Upper lobe of left lung (tissue), 4 donors: Measurements from ENCODE around the gene CLDN2.

Experiments
- CTCF ChIP-seq, 6 experiments: fragments of 450-650 bp in 4 of 6; fragments of 200-600 bp in 2 of 6; sonication (generic) in 2 of 6; IDR thresholded peaks; one replicate each; pipeline ENCODE4 v1.5.1; 2016 to 2019; ENCODE audit warnings: antibody characterized with exemption in 6 of 6
- EP300 ChIP-seq, 4 donors: sonication (generic); formaldehyde crosslinking; IDR thresholded peaks; one replicate each; pipeline ENCODE4 v1.5.1; 2017; ENCODE audit warnings: antibody characterized with exemption in 4 of 4, control low read depth in 2 of 4

DNA sequence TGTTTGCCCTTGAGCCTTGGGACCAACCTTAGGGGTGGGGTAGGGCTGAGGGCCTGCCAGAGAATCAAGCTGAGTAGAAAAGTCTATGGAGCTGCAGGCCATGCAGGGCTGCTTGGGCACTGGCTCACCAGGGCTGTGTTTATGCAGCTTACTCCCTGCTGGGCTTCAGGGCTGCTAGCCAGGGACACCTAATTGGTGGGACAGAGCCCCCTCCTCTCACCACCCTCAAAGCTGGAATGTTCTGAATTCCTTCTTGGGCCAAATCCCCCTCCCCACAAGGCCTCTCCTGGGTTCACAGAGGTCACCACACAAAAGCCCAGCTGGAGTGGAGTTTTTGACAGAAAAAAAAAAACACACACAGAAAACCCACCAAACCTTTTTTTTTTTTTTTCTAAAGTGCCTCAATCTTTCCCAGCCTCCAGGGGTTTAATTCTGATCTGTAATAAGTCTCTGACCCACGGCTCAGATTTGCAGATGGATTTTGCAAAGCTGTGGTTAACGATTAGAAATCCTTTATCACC is at the start of gene CLDN2:
- TF ChIP-seq CTCF (IDR thresholded peaks at IDR 0.05) (no peak), EP300 (IDR thresholded peaks at IDR 0.05) (no peak)
